HepG2 (cell line): ENCODE results near the gene FUT6.

Experiments used
- BHLHE40 ChIP-seq: IDR thresholded peaks from 2 replicates; pipeline ENCODE4 v1.6.1; 2011; ENCODE audit warnings: low read length, improper control_type of control experiment
- DPF2 ChIP-seq: sonication (generic); formaldehyde crosslinking; IDR thresholded peaks from 2 replicates; pipeline ENCODE4 v1.4.0; 2020; ENCODE audit warnings: mild to moderate bottlenecking, low read depth, missing genetic modification reagents, borderline replicate concordance
- KLF6 ChIP-seq: IDR thresholded peaks from 2 replicates; pipeline ENCODE4 v1.8.0; 2016; ENCODE audit warnings: missing biosample characterization, missing genetic modification reagents
- POLR2A ChIP-seq, 2 experiments: IDR thresholded peaks; 2 replicates each; pipeline ENCODE4 v1.6.1; 2011; ENCODE audit warnings: low read depth in 2 of 2, low read length in 2 of 2, mild to moderate bottlenecking in 1 of 2, moderate library complexity in 1 of 2; ENCODE audit not compliant: insufficient read depth in 1 of 2
- REST ChIP-seq, 2 experiments: IDR thresholded peaks; 2 replicates each; pipeline ENCODE4 v1.6.1; 2011 to 2012; ENCODE audit warnings: low read length in 2 of 2, borderline replicate concordance in 1 of 2, low read depth in 1 of 2, mild to moderate bottlenecking in 1 of 2, moderate library complexity in 1 of 2
- SRSF9 ChIP-seq: fragments of 200-400 bp; formaldehyde crosslinking; IDR thresholded peaks from 2 replicates; pipeline ENCODE4 v1.6.1; 2018; ENCODE audit warnings: borderline replicate concordance, mild to moderate bottlenecking, low read depth, low read length; ENCODE audit not compliant: insufficient read depth, poor library complexity, severe bottlenecking
- ZNF230 ChIP-seq: sonication (generic); formaldehyde crosslinking; IDR thresholded peaks from 2 replicates; pipeline ENCODE4 v1.4.0; 2020; ENCODE audit warnings: mild to moderate bottlenecking, missing genetic modification reagents
- ZNF580 ChIP-seq: IDR thresholded peaks from 2 replicates; pipeline ENCODE4 v1.6.1; 2016; ENCODE audit warnings: low read depth, borderline replicate concordance
- ZZZ3 ChIP-seq: sonication (generic); formaldehyde crosslinking; IDR thresholded peaks from 2 replicates; pipeline ENCODE4 v1.4.0; 2020; ENCODE audit warnings: missing genetic modification reagents, mild to moderate bottlenecking, borderline replicate concordance
- TF ChIP-seq, protein P1 (sequence below): sonication (generic); formaldehyde crosslinking; IDR thresholded peaks from 2 replicates; pipeline ENCODE4 v1.8.0; 2022; ENCODE audit warnings: mild to moderate bottlenecking, missing genetic modification reagents; ENCODE audit not compliant: insufficient replicate concordance

GRCh38 chr19:5823579-5824281 is 15.8 kb downstream of the FUT6 start:
- TF ChIP-seq POLR2A (IDR thresholded peaks at IDR 0.05; ENCODE audit: insufficient read depth in 1 of 2, low read depth in 2 of 2, low read length in 2 of 2) (no peak), ZNF230 (CRISPR knock-in tag) (no peak), ZNF580 (CRISPR knock-in tag) (no peak), SRSF9 (no peak), KLF6 (CRISPR knock-in tag) (no peak), DPF2 (CRISPR knock-in tag) (no peak), REST (IDR thresholded peaks at IDR 0.05; ENCODE audit: borderline replicate concordance in 1 of 2, low read depth in 1 of 2, low read length in 2 of 2) (no peak), BHLHE40 (no peak), ZZZ3 (CRISPR knock-in tag) (no peak)
- TF ChIP-seq, protein P1, sequence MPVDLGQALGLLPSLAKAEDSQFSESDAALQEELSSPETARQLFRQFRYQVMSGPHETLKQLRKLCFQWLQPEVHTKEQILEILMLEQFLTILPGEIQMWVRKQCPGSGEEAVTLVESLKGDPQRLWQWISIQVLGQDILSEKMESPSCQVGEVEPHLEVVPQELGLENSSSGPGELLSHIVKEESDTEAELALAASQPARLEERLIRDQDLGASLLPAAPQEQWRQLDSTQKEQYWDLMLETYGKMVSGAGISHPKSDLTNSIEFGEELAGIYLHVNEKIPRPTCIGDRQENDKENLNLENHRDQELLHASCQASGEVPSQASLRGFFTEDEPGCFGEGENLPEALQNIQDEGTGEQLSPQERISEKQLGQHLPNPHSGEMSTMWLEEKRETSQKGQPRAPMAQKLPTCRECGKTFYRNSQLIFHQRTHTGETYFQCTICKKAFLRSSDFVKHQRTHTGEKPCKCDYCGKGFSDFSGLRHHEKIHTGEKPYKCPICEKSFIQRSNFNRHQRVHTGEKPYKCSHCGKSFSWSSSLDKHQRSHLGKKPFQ (CRISPR knock-in tag) = no peak
